CD14-positive monocyte (primary cell): ENCODE results near the gene PRAMEF7. TPM values are rescaled to one million over a fixed set of nuclear protein-coding genes. Genes with fewer than 3 reads are reported as not detected.
"Not testable (repeated sequence)": the region's sequence is repeated elsewhere in the genome, so short reads cannot be mapped to it uniquely, and the experiment has no call there.

Source experiments
- DNase-seq, 3 donors: peaks; one replicate each; pipeline ENCODE4 v3.0.0-alpha.2; 2011 to 2022
- H2AFZ ChIP-seq: 2 replicates; pipeline ENCODE4 v1.6.0; 2012; ENCODE audit warnings: mild to moderate bottlenecking, low read depth, low read length, inconsistent platforms; ENCODE audit not compliant: insufficient read depth, poor library complexity, severe bottlenecking
- H3K27ac ChIP-seq, 2 donors: 1 replicate in 1 of 2; 2 replicates in 1 of 2; pipeline ENCODE4 v1.5.1; 2012 to 2013; ENCODE audit warnings: low read length in 2 of 2, control low read depth in 1 of 2, inconsistent platforms in 1 of 2, low read depth in 1 of 2, mild to moderate bottlenecking in 1 of 2
- H3K27me3 ChIP-seq, 2 donors: one replicate each; pipeline versions ENCODE4 v1.6.0 to v1.6.1; 2011 to 2013; ENCODE audit warnings: low read length in 2 of 2; ENCODE audit not compliant: control insufficient read depth in 2 of 2, insufficient read depth in 2 of 2
- H3K36me3 ChIP-seq, 2 donors: replicated peaks in 1 of 2; 1 replicate in 1 of 2; 2 replicates in 1 of 2; pipeline versions ENCODE4 v1.5.1 to v1.6.1; 2012 to 2013; ENCODE audit warnings: low read length in 2 of 2, control low read depth in 1 of 2, inconsistent platforms in 1 of 2, mild to moderate bottlenecking in 1 of 2; ENCODE audit not compliant: insufficient read depth in 2 of 2, control insufficient read depth in 1 of 2
- H3K4me1 ChIP-seq, 2 donors: 1 replicate in 1 of 2; 2 replicates in 1 of 2; pipeline versions ENCODE4 v1.5.1 to v1.6.1; 2012 to 2013; ENCODE audit warnings: low read length in 2 of 2, control low read depth in 1 of 2, inconsistent platforms in 1 of 2, mild to moderate bottlenecking in 1 of 2, moderate library complexity in 1 of 2; ENCODE audit not compliant: insufficient read depth in 2 of 2, control insufficient read depth in 1 of 2
- H3K4me2 ChIP-seq: replicated peaks from 2 replicates; pipeline ENCODE3; 2012; ENCODE audit warnings: low read length, moderate library complexity, mild to moderate bottlenecking; ENCODE audit not compliant: poor library complexity, severe bottlenecking; ENCODE audit errors: extremely low read depth
- H3K4me3 ChIP-seq, 3 experiments: fragments of 200-600 bp in 1 of 3; sonication (generic) in 1 of 3; replicated peaks in 1 of 3; 1 replicate in 2 of 3; 2 replicates in 1 of 3; pipeline ENCODE4 v1.5.1; 2011 to 2013; ENCODE audit warnings: low read length in 3 of 3, mild to moderate bottlenecking in 3 of 3, control low read depth in 2 of 3, low read depth in 2 of 3, inconsistent platforms in 1 of 3, moderate library complexity in 1 of 3
- H3K79me2 ChIP-seq: 2 replicates; pipeline ENCODE4 v1.6.0; 2012; ENCODE audit warnings: mild to moderate bottlenecking, control low read depth, inconsistent platforms, low read length, moderate library complexity; ENCODE audit not compliant: insufficient read depth
- H3K9ac ChIP-seq: 2 replicates; pipeline ENCODE4 v1.6.0; 2017; ENCODE audit warnings: low read length, mild to moderate bottlenecking; ENCODE audit not compliant: insufficient read depth, poor library complexity, severe bottlenecking
- H3K9me3 ChIP-seq, 2 donors: replicated peaks in 1 of 2; 1 replicate in 1 of 2; 2 replicates in 1 of 2; pipeline versions ENCODE4 v1.5.1 to v1.6.1; 2012 to 2013; ENCODE audit warnings: low read length in 2 of 2, control low read depth in 1 of 2; ENCODE audit not compliant: control insufficient read depth in 1 of 2, insufficient read depth in 1 of 2
- H4K20me1 ChIP-seq: 2 replicates; pipeline ENCODE4 v1.6.0; 2012; ENCODE audit warnings: mild to moderate bottlenecking, low read length, control low read depth, moderate library complexity; ENCODE audit not compliant: insufficient read depth
- H3K27ac Mint-ChIP-seq, 7 donors: one replicate each; pipeline ENCODE4 v1.8.0; 2020; ENCODE audit warnings: mild to moderate bottlenecking in 7 of 7, mixed read lengths in 7 of 7, moderate library complexity in 6 of 7, inconsistent platforms in 2 of 7
- H3K27me3 Mint-ChIP-seq, 3 donors: one replicate each; pipeline ENCODE4 v1.8.0; 2021 to 2022; ENCODE audit warnings: low read depth in 3 of 3, mild to moderate bottlenecking in 3 of 3, mixed read lengths in 3 of 3, moderate library complexity in 3 of 3, inconsistent platforms in 1 of 3
- H3K36me3 Mint-ChIP-seq, 2 donors: one replicate each; pipeline ENCODE4 v1.8.0; 2020; ENCODE audit warnings: mixed read lengths in 2 of 2, inconsistent platforms in 1 of 2, mild to moderate bottlenecking in 1 of 2
- H3K4me1 Mint-ChIP-seq: one replicate; pipeline ENCODE4 v1.8.0; 2020; ENCODE audit warnings: mild to moderate bottlenecking, mixed read lengths
- H3K4me3 Mint-ChIP-seq, 2 donors: one replicate each; pipeline ENCODE4 v1.8.0; 2020; ENCODE audit warnings: mild to moderate bottlenecking in 2 of 2, mixed read lengths in 2 of 2, moderate library complexity in 1 of 2
- H3K9me3 Mint-ChIP-seq, 7 donors: one replicate each; pipeline ENCODE4 v1.8.0; 2020 to 2022; ENCODE audit warnings: mixed read lengths in 7 of 7, mild to moderate bottlenecking in 6 of 7, moderate library complexity in 6 of 7, inconsistent platforms in 2 of 7
- WGBS: methylation state at CpG from one replicate; pipeline ENCODE4 v1.1.5; 2013; ENCODE audit warnings: missing lambda C conversion rate; ENCODE audit not compliant: insufficient coverage; 5-methylcytosine and 5-hydroxymethylcytosine counted together
- intact Hi-C, 2 donors: fragments of 100-400 bp; cut with micrococcal nuclease; formaldehyde crosslinking; loops; one replicate each; pipeline versions ENCODE4 v1.15.0 to v1.15.1; 2023
- polyA plus RNA-seq, 3 donors: library from polyadenylated mRNA; depleted of rRNA in 1 of 3; unstranded in 2 of 3; stranded (reverse) in 1 of 3; fragments of 300-500 nt in 2 of 3; fragments of >200 nt in 1 of 3; fragmentation: Illumina TruSeq in 2 of 3; gene quantifications; 1 replicate in 2 of 3; 2 replicates in 1 of 3; pipeline ENCODE4 v1.2.3, GENCODE V29; 2012 to 2021

PRAMEF7 gene
- polyA plus RNA-seq, 3 donors, result not detected

GRCh38 chr1:12899186-12899585 is 17.2 kb upstream of the PRAMEF7 start:
- H3K4me3 ChIP-seq, H4K20me1 ChIP-seq, H3K4me2 ChIP-seq, H3K27me3 ChIP-seq, H3K27ac ChIP-seq, H3K9ac ChIP-seq, H3K4me1 Mint-ChIP-seq, H3K9me3 Mint-ChIP-seq, H3K36me3 Mint-ChIP-seq, H3K4me1 ChIP-seq, H3K36me3 ChIP-seq, intact Hi-C loops, H3K27me3 Mint-ChIP-seq, DNase-seq, H3K9me3 ChIP-seq, H2AFZ ChIP-seq, H3K79me2 ChIP-seq, H3K27ac Mint-ChIP-seq, H3K4me3 Mint-ChIP-seq: not testable (repeated sequence)

- H3K9me3 Mint-ChIP-seq, H3K4me2 ChIP-seq, H3K36me3 ChIP-seq, H3K4me1 Mint-ChIP-seq, H3K79me2 ChIP-seq, H3K4me3 ChIP-seq, H4K20me1 ChIP-seq, H3K4me1 ChIP-seq, intact Hi-C loops, H3K27me3 ChIP-seq, H3K4me3 Mint-ChIP-seq, H3K36me3 Mint-ChIP-seq, H3K9me3 ChIP-seq, H3K27me3 Mint-ChIP-seq, H3K27ac ChIP-seq, DNase-seq, H3K9ac ChIP-seq, H2AFZ ChIP-seq, H3K27ac Mint-ChIP-seq: not testable (repeated sequence)
- WGBS, result no CpG with 5 or more reads among the region's 5 CpGs
These were observed 12.4 kb upstream of the PRAMEF7 start for GRCh38 chr1:12903793-12904572.

- H3K27ac ChIP-seq, H3K27me3 Mint-ChIP-seq, H3K79me2 ChIP-seq, H3K4me1 Mint-ChIP-seq, DNase-seq, H3K9me3 Mint-ChIP-seq, H3K4me2 ChIP-seq, H3K9me3 ChIP-seq, H2AFZ ChIP-seq, H4K20me1 ChIP-seq, H3K9ac ChIP-seq, H3K36me3 ChIP-seq, H3K4me1 ChIP-seq, H3K4me3 ChIP-seq, H3K36me3 Mint-ChIP-seq, H3K27me3 ChIP-seq, intact Hi-C loops, H3K4me3 Mint-ChIP-seq, H3K27ac Mint-ChIP-seq: not testable (repeated sequence)
- no CpG with 5 or more reads among the region's 2 CpGs for WGBS
These were observed 5.3 kb downstream of the PRAMEF7 start for GRCh38 chr1:12921749-12922148.

- H3K27me3 ChIP-seq, H3K79me2 ChIP-seq, H3K4me2 ChIP-seq, intact Hi-C loops, H3K27ac ChIP-seq, H3K4me1 ChIP-seq, H3K9me3 Mint-ChIP-seq, DNase-seq, H3K9ac ChIP-seq, H3K27me3 Mint-ChIP-seq, H3K36me3 Mint-ChIP-seq, H3K4me3 ChIP-seq, H4K20me1 ChIP-seq, H3K4me3 Mint-ChIP-seq, H3K27ac Mint-ChIP-seq, H3K9me3 ChIP-seq, H3K4me1 Mint-ChIP-seq, H3K36me3 ChIP-seq, H2AFZ ChIP-seq: not testable (repeated sequence)
- WGBS, result no CpG with 5 or more reads among the region's 5 CpGs
These were observed 8.0 kb downstream of the PRAMEF7 start for GRCh38 chr1:12924368-12924767.
